Measurements from ENCODE around the gene PWP2.
"Not testable (repeated sequence)": the region's sequence is repeated elsewhere in the genome, so short reads cannot be mapped to it uniquely, and the experiment has no call there.

The PWP2 gene

GRCh38 chr21:44083631-44084291 lies 23.4 kb upstream of the PWP2 start:
- peak; percentile 70 for DNase-seq

GRCh38 chr21:44084496-44085241 lies 22.5 kb upstream of the PWP2 start:
- DNase-seq: no peak

- DNase-seq: no peak
These were observed 21.5 kb upstream of the PWP2 start for GRCh38 chr21:44085491-44086321.

GRCh38 chr21:44086636-44087425 lies 20.4 kb upstream of the PWP2 start:
- no peak for DNase-seq

GRCh38 chr21:44087426-44088400 lies 19.5 kb upstream of the PWP2 start:
- no peak for DNase-seq

GRCh38 chr21:44088401-44088780 lies 18.8 kb upstream of the PWP2 start:
- no peak for DNase-seq

- DNase-seq: peak; percentile 70
These were observed 17.9 kb upstream of the PWP2 start for GRCh38 chr21:44089001-44089911.

- DNase-seq: peak; percentile 41
These were observed 16.9 kb upstream of the PWP2 start for GRCh38 chr21:44090325-44090724.

GRCh38 chr21:44092211-44092610 lies 15.0 kb upstream of the PWP2 start:
- DNase-seq: no peak

- no peak for DNase-seq
These were observed 13.4 kb upstream of the PWP2 start for GRCh38 chr21:44093761-44094160.

GRCh38 chr21:44094832-44095231 lies 12.4 kb upstream of the PWP2 start:
- no peak for DNase-seq

- not testable (repeated sequence) for DNase-seq
These were observed 8.7 kb upstream of the PWP2 start for GRCh38 chr21:44098507-44098906.

GRCh38 chr21:44098964-44099363 lies 8.2 kb upstream of the PWP2 start:
- DNase-seq: not testable (repeated sequence)

GRCh38 chr21:44107589-44107988 lies 390 bp downstream of the PWP2 start:
- DNase-seq: not testable (repeated sequence)

GRCh38 chr21:44113702-44114371 lies 6.6 kb downstream of the PWP2 start:
- peak; percentile 8 for DNase-seq

GRCh38 chr21:44122131-44122530 lies 14.9 kb downstream of the PWP2 start:
- not testable (repeated sequence) for DNase-seq

- DNase-seq: not testable (repeated sequence)
These were observed 20.6 kb downstream of the PWP2 start for GRCh38 chr21:44127827-44128226.

GRCh38 chr21:44133715-44134057 lies 26.5 kb downstream of the PWP2 start:
- not testable (repeated sequence) for DNase-seq

- DNase-seq: not testable (repeated sequence)
These were observed 27.5 kb downstream of the PWP2 start for GRCh38 chr21:44134732-44135131.

GRCh38 chr21:44138039-44138438 lies 30.8 kb downstream of the PWP2 start:
- DNase-seq: peak; percentile 57

Data from CD4-positive, alpha-beta T cell treated with Interleukin-12 subunit alpha and Interleukin-12 subunit beta, for 1 hour (primary cell).